ENCODE measurements around the gene GNL3. TPM values are rescaled to one million over a fixed set of nuclear protein-coding genes. Genes with fewer than 3 reads are reported as not detected.
A peak's percentile ranks its signal among the peaks of the same experiment; 100 is the strongest.

GNL3 gene
- total RNA-seq, 1 experiment from 2014 or later = 92.6 TPM

GRCh38 chr3:52695798-52696671 lies 10.2 kb downstream of the GNL3 start:
- Histone ChIP-seq H3K27ac (no peak overlapping the region), H3K36me3 (peaks cover 70% of the 10 kb centered on the region), H3K27me3 (replicated peaks) (no peaks in the 10 kb centered on the region), H3K4me1 (replicated peaks) (no peaks in the 10 kb centered on the region), H3K9me3 (replicated peaks) (no peaks in the 10 kb centered on the region), H3K4me3 (no peak overlapping the region)
- no peak for DNase-seq (ENCODE audit: low read depth in 1 of 2, low spot score in 2 of 2)

GRCh38 chr3:52696830-52697631 lies 11.2 kb downstream of the GNL3 start:
- no peak overlapping the region for H3K4me3 ChIP-seq
- H3K27me3 ChIP-seq (replicated peaks) = no peaks in the 10 kb centered on the region
- no peak for DNase-seq (ENCODE audit: low read depth in 1 of 2, low spot score in 2 of 2)
- no peaks in the 10 kb centered on the region for H3K9me3 ChIP-seq (replicated peaks)
- H3K27ac ChIP-seq = no peak overlapping the region
- H3K4me1 ChIP-seq (replicated peaks) = no peaks in the 10 kb centered on the region
- H3K36me3 ChIP-seq = peaks cover 60% of the 10 kb centered on the region

GRCh38 chr3:52697632-52697965 lies 11.8 kb downstream of the GNL3 start:
- Histone ChIP-seq H3K9me3 (replicated peaks) (no peaks in the 10 kb centered on the region), H3K36me3 (peaks cover 54% of the 10 kb centered on the region), H3K4me3 (no peak overlapping the region), H3K27ac (no peak overlapping the region), H3K4me1 (replicated peaks) (no peaks in the 10 kb centered on the region), H3K27me3 (replicated peaks) (no peaks in the 10 kb centered on the region)
- DNase-seq (ENCODE audit: low read depth in 1 of 2, low spot score in 2 of 2) = no peak

- no peaks in the 10 kb centered on the region for H3K27me3 ChIP-seq (replicated peaks)
- no peak overlapping the region for H3K27ac ChIP-seq
- no peaks in the 10 kb centered on the region for H3K9me3 ChIP-seq (replicated peaks)
- H3K36me3 ChIP-seq = peaks cover 26% of the 10 kb centered on the region
- peaks cover 8% of the 10 kb centered on the region; the same call in 1 of the 2 replicates for H3K4me1 ChIP-seq (replicated peaks)
- no peak overlapping the region for H3K4me3 ChIP-seq
- no peak for DNase-seq (ENCODE audit: low read depth in 1 of 2, low spot score in 2 of 2)
Measured at GRCh38 chr3:52703341-52703740, 17.5 kb downstream of the GNL3 start.

GRCh38 chr3:52704611-52705437 lies 19.0 kb downstream of the GNL3 start:
- H3K4me1 ChIP-seq (replicated peaks) = peaks cover 8% of the 10 kb centered on the region; the same call in 1 of the 2 replicates
- peaks cover 32% of the 10 kb centered on the region for H3K36me3 ChIP-seq
- no peaks in the 10 kb centered on the region for H3K9me3 ChIP-seq (replicated peaks)
- H3K4me3 ChIP-seq = peak overlapping the region; percentile 93
- no peaks in the 10 kb centered on the region for H3K27me3 ChIP-seq (replicated peaks)
- peak overlapping the region; percentile 80 for H3K27ac ChIP-seq
- peak in 1 of 2 experiments; percentile 31 for DNase-seq (ENCODE audit: low read depth in 1 of 2, low spot score in 2 of 2)

GRCh38 chr3:52705438-52705687 lies 19.5 kb downstream of the GNL3 start:
- Histone ChIP-seq H3K36me3 (peaks cover 32% of the 10 kb centered on the region), H3K27ac (peak overlapping the region; percentile 80), H3K9me3 (replicated peaks) (no peaks in the 10 kb centered on the region), H3K4me3 (peak overlapping the region; percentile 93), H3K27me3 (replicated peaks) (no peaks in the 10 kb centered on the region), H3K4me1 (replicated peaks) (peaks cover 8% of the 10 kb centered on the region; the same call in 1 of the 2 replicates)
- no peak for DNase-seq (ENCODE audit: low read depth in 1 of 2, low spot score in 2 of 2)

- peak within 1 kb of the TSS; percentile 80 for H3K27ac ChIP-seq
- peak within 1 kb of the TSS; percentile 93 for H3K4me3 ChIP-seq
- peaks cover 8% of the 10 kb centered on the region; the same call in 1 of the 2 replicates for H3K4me1 ChIP-seq (replicated peaks)
- H3K9me3 ChIP-seq (replicated peaks) = no peaks in the 10 kb centered on the region
- peaks cover 32% of the 10 kb centered on the region for H3K36me3 ChIP-seq
- DNase-seq (ENCODE audit: low read depth in 1 of 2, low spot score in 2 of 2) = peak; percentile 79 to 94
- H3K27me3 ChIP-seq (replicated peaks) = no peaks in the 10 kb centered on the region
Measured at GRCh38 chr3:52705688-52706686, 20.2 kb downstream of the GNL3 start, which contains the start of the genes GLT8D1 and SPCS1. Gene GLT8D1, minus strand, starts transcription at chr3:52705791. Its CDS starts 5,331 bp downstream, at chr3:52700460. Gene SPCS1, plus strand, starts transcription at chr3:52706106. Its CDS starts 141 bp downstream, at chr3:52706247.

- no peaks in the 10 kb centered on the region for H3K9me3 ChIP-seq (replicated peaks)
- DNase-seq (ENCODE audit: low read depth in 1 of 2, low spot score in 2 of 2) = no peak
- H3K36me3 ChIP-seq = peaks cover 40% of the 10 kb centered on the region
- H3K4me3 ChIP-seq = no peak overlapping the region
- H3K4me1 ChIP-seq (replicated peaks) = peaks cover 8% of the 10 kb centered on the region; the same call in 1 of the 2 replicates
- H3K27me3 ChIP-seq (replicated peaks) = no peaks in the 10 kb centered on the region
- no peak overlapping the region for H3K27ac ChIP-seq
Measured at GRCh38 chr3:52707585-52707984, 21.8 kb downstream of the GNL3 start.

- DNase-seq (ENCODE audit: low read depth in 1 of 2, low spot score in 2 of 2) = no peak
- no peak overlapping the region for H3K4me3 ChIP-seq
- no peak overlapping the region for H3K27ac ChIP-seq
- H3K9me3 ChIP-seq (replicated peaks) = no peaks in the 10 kb centered on the region
- H3K4me1 ChIP-seq (replicated peaks) = 0 out of 2 replicates have a peak, but pooled peaks cover 3% of the 10 kb centered on the region
- no peaks in the 10 kb centered on the region for H3K27me3 ChIP-seq (replicated peaks)
- H3K36me3 ChIP-seq = peaks cover 34% of the 10 kb centered on the region
Measured at GRCh38 chr3:52710512-52710911, 24.7 kb downstream of the GNL3 start.

GRCh38 chr3:52712291-52713212 lies 26.7 kb downstream of the GNL3 start:
- no peak overlapping the region for H3K27ac ChIP-seq

GRCh38 chr3:52714335-52715302 lies 28.8 kb downstream of the GNL3 start:
- Histone ChIP-seq H3K27ac (no peak overlapping the region), H3K36me3 (peaks cover 12% of the 10 kb centered on the region), H3K4me1 (replicated peaks) (no peaks in the 10 kb centered on the region), H3K4me3 (no peak overlapping the region), H3K9me3 (replicated peaks) (no peaks in the 10 kb centered on the region), H3K27me3 (replicated peaks) (no peaks in the 10 kb centered on the region)
- DNase-seq (ENCODE audit: low read depth in 1 of 2, low spot score in 2 of 2) = no peak

More at GRCh38 chr3:52712291-52713212, 26.7 kb downstream of the GNL3 start:
- Histone ChIP-seq H3K9me3 (replicated peaks) (no peaks in the 10 kb centered on the region), H3K4me1 (replicated peaks) (no peaks in the 10 kb centered on the region), H3K4me3 (no peak overlapping the region), H3K27me3 (replicated peaks) (no peaks in the 10 kb centered on the region), H3K36me3 (peaks cover 22% of the 10 kb centered on the region)
- no peak for DNase-seq (ENCODE audit: low read depth in 1 of 2, low spot score in 2 of 2)
